NCI-H1436 treated with DMSO at 0.1 percent for 48 hours (cell line): ENCODE results near the gene LRIG1.

Source experiments
- DNase-seq: peaks from one replicate; lab custom pipeline; 2025; lab: John Stamatoyannopoulos, UW

Gene LRIG1

GRCh38 chr3:66467996-66468735 lies 32.7 kb downstream of the LRIG1 start:
- no peak for DNase-seq

DNA sequence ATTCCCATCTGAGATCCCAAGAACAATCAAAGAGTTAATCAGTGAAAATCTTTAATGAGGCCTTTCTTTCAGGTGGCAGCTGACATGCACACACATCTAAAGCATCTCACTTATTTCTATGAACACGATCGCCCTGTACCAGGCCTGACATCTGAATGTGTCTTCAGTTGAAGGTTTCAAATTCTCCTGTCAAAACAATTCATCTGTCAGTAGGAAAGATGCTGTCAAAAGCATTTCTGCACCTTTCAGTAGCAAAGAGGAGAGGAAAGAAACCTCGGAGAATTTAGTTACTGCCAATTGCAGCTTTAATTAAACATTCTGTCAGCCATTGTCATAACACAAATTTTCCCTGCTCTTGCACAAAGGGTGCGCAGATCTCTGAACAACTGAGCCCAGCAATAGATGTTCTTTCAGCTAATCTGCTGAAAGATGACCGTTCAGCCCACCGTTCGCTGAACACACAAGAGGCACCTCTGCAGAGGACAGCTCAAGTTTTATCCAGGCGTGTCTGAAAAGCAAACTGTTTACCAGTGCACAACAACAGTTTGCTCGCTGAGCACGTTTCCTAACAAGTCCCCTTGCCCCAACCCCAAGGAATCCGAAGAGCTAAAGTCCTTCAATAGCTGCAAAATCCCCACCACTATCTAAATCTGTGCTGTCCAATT lies 34.1 kb downstream of the LRIG1 start:
- DNase-seq = no peak

GRCh38 chr3:66465587-66465986 lies 35.2 kb downstream of the LRIG1 start:
- DNase-seq = no peak

GRCh38 chr3:66465034-66465433 lies 35.8 kb downstream of the LRIG1 start:
- DNase-seq = no peak

GRCh38 chr3:66464512-66464894 lies 36.3 kb downstream of the LRIG1 start:
- no peak for DNase-seq

DNA sequence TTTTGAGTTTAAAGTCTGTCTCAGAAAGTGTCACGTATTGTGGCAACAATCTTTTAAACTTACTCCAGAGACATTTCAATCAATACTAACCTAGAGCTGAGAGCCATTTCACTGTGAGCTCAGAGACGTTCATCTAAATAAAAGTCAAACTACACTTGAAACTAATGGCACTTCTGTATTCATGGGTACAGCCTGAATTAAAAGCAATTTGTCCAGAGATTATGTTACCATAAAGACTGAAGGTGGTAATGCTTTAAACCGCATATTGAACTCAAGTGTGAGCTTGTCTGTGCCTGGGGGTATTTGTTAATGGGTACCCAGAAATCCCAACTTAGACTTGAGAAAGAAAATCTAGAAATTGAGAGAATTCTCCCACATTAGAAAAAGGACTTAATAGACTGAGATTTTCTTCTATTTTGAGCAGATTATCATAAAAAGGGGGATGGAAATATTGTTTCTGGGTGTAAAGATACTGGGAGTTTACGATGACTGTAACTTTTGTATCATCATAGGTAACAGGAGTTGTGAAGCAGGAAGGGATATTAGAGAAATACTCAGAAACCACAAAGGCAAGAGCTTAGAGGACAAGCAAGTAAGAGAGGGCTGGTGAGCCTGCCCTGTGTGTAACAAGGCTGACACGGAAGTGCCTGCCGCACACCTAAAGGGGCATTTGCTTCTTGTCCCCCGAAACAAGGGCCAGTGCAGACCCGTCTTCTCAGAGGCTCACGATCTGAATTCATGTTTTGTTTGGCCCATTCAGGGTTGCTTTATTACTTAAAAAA lies 36.9 kb downstream of the LRIG1 start:
- DNase-seq = no peak

DNA sequence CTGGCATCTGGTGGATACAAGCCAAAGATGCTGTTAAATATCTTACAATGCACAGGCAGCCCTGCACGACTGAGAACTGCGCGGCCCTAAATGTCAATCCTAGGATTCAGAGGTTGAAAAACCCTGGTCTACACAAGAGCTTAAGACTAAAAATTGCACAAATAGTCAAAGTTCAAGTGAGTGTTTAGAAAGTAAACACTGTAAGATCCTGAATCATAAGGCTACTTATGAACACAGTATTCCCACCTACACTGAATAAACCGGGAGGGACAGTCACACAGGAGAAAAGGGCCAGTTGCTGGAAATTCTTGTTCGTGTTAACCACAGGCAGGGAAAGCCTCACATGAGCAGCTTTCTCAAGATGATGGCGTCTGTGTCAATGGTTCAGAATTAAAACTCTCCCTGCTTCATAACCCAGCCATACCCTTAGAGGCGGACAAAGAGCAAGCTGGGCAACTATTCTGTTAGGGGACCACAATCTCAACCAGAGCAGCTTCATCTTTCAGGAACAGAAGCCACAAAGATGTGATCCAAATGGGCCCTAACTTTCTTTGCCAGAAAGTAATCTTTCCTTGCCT lies 37.7 kb downstream of the LRIG1 start:
- no peak for DNase-seq

- no peak for DNase-seq
Measured at GRCh38 chr3:66457252-66457651, 43.6 kb downstream of the LRIG1 start.

DNA sequence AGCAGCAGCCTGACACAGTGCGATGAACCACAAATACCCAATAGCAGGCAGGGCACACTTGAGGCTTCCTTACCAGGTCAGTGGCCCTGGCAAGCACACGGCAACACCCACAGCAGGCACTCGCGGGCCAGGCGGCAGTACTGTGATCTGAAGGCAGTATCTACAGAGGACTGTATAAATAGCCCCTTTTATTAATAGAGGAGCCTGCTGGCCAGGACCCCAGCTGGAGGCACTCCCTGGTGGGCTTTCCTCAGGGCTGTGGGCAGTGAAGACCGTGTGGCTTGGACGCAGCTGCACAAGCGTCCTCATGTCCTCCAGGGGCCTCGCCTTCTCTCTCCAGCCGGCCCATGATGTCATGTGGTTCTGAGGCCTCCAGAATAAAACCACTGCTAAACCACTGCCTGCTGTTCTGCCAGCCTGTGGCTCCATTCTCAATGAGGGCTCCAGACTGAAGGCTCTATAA lies 44.1 kb downstream of the LRIG1 start:
- DNase-seq = no peak

DNA sequence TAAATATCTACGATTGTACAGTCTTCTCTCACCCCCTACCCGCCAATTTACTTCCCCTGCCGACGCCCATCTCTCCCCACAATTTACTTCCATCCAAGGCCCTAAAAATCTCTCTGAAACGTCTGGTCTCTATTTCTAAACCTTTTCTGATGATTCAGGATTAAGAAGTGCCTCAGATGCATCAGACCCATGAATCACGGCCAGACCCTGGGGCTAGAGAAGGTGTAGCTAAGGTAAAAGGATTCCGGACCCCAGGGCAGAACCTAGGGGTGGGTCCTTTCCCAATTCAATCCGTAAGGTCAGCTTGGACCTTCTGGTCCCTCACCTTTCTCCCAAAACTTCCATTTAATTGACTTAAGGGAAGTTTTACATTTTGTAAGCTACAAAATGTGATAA lies 46.4 kb downstream of the LRIG1 start:
- DNase-seq = no peak

- DNase-seq = no peak
Measured at GRCh38 chr3:66453651-66454463, 47.0 kb downstream of the LRIG1 start.

DNA sequence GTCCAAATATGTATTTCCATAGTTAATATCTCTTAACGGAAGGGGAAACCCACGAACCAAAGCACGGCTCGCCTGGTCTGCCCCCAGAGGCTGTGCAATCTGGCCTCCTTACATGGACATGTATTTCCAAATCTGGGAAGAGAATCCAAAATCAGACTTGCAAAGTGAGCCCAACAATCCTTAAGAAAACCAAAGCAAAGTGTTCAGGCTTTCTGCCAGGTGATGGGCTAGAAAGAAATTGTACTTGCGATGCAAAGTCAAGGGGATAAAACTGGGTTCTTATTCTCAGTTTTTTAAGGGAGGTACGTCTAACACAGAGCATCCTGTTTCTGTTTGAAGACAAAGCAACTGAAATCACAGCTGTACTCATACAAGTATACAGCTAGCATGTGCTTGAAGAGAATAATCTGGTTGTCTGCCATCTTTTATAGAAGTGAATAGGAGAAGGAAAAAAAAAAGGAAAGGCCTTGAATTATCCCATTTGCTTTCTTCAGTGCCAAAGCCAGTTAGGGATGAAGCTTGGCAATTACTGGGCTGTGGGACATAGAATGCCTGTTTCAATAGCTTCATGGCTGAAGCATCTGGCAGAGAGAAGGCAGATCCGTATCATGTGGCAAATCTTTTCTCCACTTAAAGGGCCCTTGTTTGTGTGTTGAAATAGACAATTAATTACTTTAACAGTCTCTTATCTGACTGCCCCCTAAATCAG lies 48.4 kb downstream of the LRIG1 start:
- DNase-seq = no peak

DNA sequence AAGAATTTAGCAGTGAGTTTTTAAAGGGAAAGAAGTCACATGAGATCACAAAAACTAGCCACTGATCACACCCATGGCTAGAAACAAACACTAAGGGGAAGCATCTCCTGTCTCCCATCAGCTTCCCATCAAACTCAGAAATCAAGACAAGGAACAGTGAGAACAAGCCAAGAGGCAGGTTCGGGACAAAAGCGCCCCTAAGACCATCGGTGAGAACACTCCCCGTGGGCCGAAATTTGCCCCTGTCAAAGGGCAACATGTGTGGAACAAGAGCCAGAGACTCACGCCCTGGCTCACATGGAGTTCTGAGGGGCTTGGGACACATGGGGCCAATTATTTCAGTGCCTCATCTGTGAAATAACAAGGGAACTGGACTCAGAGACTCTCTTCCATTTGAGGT lies 49.1 kb downstream of the LRIG1 start:
- no peak for DNase-seq

- no peak for DNase-seq
Measured at GRCh38 chr3:66450390-66451022, 50.3 kb downstream of the LRIG1 start.

GRCh38 chr3:66449411-66449974 lies 51.3 kb downstream of the LRIG1 start:
- no peak for DNase-seq

DNA sequence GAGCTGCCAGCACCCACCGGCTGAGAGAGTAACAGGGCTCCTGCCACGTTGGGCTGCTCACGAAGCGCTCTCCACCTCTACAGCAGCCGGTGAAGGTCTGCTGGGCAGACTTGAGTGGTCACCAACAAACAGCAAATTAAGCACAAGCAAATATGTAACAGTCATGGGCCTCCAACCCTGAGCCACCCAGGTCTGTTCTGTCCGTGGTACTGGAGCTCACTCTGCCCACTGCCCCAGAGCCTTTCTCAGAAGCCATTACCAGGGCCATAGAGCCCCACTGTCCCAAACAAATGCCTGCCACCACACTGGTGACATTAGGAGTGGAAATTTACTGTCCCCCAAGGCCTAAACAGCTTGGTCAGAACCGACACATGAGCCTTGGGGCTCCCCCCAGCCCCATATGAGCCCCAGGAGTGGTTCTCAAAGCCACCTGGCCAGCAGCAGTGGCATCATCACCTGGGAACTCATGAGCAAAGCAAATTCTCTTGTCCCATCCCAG lies 56.6 kb downstream of the LRIG1 start:
- no peak for DNase-seq

DNA sequence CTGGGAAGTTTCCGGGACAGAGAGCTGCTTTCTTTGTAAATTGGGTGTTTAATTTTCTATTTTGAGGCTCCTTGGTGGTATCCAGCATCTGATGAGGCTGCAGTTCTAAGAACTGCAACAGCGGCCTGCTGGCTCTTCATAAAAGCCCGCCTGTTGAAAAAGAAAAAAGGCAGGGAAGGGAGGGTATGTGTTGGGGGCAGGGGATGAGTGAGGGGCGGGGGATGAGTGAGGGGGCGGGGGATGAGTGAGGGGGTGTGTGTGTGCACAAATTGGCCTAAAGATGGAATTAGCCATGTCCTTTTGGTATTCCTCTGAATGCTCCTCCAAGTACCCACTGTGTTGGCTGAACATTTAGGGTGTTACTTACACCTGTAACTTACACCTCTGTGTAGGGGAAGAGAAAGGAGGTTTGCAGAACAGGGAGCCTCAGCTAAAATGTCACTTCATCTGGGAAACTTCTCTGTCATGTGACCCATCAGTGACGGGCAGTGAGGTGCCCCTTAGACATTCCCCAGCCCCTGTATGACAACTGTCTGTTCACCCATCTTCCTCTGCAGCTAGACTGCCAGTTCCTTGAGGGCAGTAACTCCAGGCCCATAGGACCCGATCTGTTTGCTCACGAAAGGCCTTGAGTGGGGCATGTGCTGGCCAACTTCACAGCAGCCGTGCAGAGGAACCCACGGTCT lies 57.6 kb downstream of the LRIG1 start:
- DNase-seq = no peak

DNA sequence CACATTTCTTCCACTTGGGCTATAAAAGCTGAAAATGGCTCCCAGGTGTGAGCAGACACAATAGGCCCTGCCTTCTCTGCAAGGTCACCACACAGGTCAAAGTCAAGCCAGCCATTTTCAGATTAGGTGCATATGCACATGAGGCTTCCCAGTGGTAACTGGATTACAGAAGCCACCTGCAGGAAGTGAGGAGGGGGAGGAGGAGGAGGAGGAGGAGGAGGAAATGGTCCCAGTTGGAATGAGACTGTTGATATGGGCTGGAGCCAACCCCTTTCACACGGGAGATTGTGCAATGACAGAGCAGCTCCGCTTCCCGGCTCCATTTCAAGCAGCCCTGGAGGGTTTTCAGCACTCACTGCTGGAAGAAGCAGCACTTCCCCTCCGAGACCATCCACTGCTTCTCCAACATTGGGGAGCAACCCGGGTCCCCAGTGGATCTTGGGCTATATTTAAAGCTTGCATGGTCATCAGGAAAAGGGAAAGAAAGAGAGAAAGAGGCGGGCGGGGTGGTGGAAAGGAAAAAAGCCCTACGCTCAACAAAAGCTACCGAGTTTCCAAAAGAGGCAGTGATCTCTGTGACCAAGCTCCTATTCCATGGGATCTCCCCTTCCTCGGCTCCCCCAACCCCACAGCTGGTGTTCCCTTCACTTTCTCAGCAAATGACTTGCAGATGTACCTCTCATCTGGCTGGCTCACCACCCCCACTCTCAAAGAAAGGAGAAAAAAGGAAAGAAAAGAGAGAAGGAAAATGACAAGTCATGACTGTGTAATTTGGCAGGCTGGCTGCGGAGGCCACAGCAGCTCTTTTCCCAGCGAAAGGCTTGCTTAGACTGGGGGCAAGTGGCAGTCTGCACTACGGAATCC lies 58.3 kb downstream of the LRIG1 start:
- no peak for DNase-seq
